HepG2 (cell line): Measurements from ENCODE around the gene CLEC7A. TPM values are rescaled to one million over a fixed set of nuclear protein-coding genes. Genes with fewer than 3 reads are reported as not detected.

ENCODE experiments used
- ATAC-seq: fragments of 200-7000 bp; cut with Tn5 transposase; 3 replicates; pipeline ENCODE4 v1.9.1; 2020; ENCODE audit warnings: mild to moderate bottlenecking, moderate library complexity
- BruUV-seq: library from RNA; stranded (reverse); fragments of 400-500 nt; replicated peaks from 2 replicates; lab custom pipeline; 2021; lab: Mats Ljungman, UMichigan
- CTCF ChIA-PET: fragments of 300-600 bp; formaldehyde crosslinking; extraction: SDS; loops from one replicate; lab custom pipeline; 2021; ENCODE audit warnings: low total read pairs, inconsistent platforms, low intra/inter-chr PET ratio; lab: Yijun Ruan, JAX
- POLR2A ChIA-PET: fragments of 350-600 bp; sonication (Branson Sonifier 250); formaldehyde crosslinking; loops from one replicate; lab custom pipeline; 2020; ENCODE audit warnings: antibody characterized with exemption, inconsistent platforms; lab: Yijun Ruan, JAX
- DNase-seq: peaks from one replicate; pipeline ENCODE4 v3.0.0-alpha.2; 2015; ENCODE audit warnings: low spot score
- FAIRE-seq: peaks from 3 replicates; lab custom pipeline; 2011; peaks lifted over from hg19 to GRCh38; lab: Jason Lieb, UNC
- H2AFZ ChIP-seq: one replicate; pipeline ENCODE4 v1.6.1; 2011; ENCODE audit warnings: low read length, inconsistent platforms
- H3K27ac ChIP-seq: fragments of 300-600 bp; 3 replicates; pipeline ENCODE4 v1.8.0; 2011; ENCODE audit warnings: mixed run types, mild to moderate bottlenecking, mixed read lengths, low read length, inconsistent platforms; ENCODE audit not compliant: insufficient read depth; ENCODE audit errors: extremely low read length
- H3K27me3 ChIP-seq, 2 experiments: fragments of 200-600 bp in 1 of 2; 2 replicates in 1 of 2; 3 replicates in 1 of 2; pipeline versions ENCODE4 v1.6.0 to v1.8.0; 2011; ENCODE audit warnings: low read length in 2 of 2, mild to moderate bottlenecking in 2 of 2, moderate library complexity in 2 of 2, inconsistent platforms in 1 of 2; ENCODE audit not compliant: insufficient read depth in 2 of 2, control insufficient read depth in 1 of 2
- H3K36me3 ChIP-seq, 2 experiments: fragments of 200-600 bp in 1 of 2; replicated peaks in 1 of 2; 2 replicates in 1 of 2; 3 replicates in 1 of 2; pipeline versions ENCODE4 v1.5.1 to v1.8.0; 2011; ENCODE audit warnings: low read length in 2 of 2, inconsistent platforms in 1 of 2; ENCODE audit not compliant: insufficient read depth in 2 of 2, control insufficient read depth in 1 of 2
- H3K4me1 ChIP-seq: 2 replicates; pipeline ENCODE4 v1.5.1; 2012; ENCODE audit warnings: low read length, inconsistent platforms; ENCODE audit not compliant: insufficient read depth
- H3K4me2 ChIP-seq: 2 replicates; pipeline ENCODE4 v1.6.0; 2011; ENCODE audit warnings: low read depth, low read length, inconsistent platforms
- H3K4me3 ChIP-seq, 3 experiments: fragments of 200-600 bp in 1 of 3; sonication (generic), shearing (Covaris generic) in 1 of 3; replicated peaks in 1 of 3; 2 replicates each; pipeline ENCODE4 v1.5.1; 2011 to 2016; ENCODE audit warnings: low read length in 3 of 3, inconsistent platforms in 2 of 3, low read depth in 2 of 3, mild to moderate bottlenecking in 2 of 3, control low read depth in 1 of 3, mixed read lengths in 1 of 3; ENCODE audit not compliant: insufficient read depth in 1 of 3
- H3K79me2 ChIP-seq: one replicate; pipeline ENCODE4 v1.6.1; 2011; ENCODE audit warnings: low read length, inconsistent platforms; ENCODE audit not compliant: insufficient read depth
- H3K9ac ChIP-seq: 2 replicates; pipeline ENCODE4 v1.6.0; 2011; ENCODE audit warnings: mild to moderate bottlenecking, low read depth, low read length, inconsistent platforms; ENCODE audit not compliant: insufficient read depth
- H3K9me3 ChIP-seq: 2 replicates; pipeline ENCODE4 v1.5.1; 2012; ENCODE audit warnings: mild to moderate bottlenecking, low read length
- H4K20me1 ChIP-seq: 2 replicates; pipeline ENCODE4 v1.6.0; 2011; ENCODE audit warnings: inconsistent platforms, mild to moderate bottlenecking, low read length, moderate library complexity; ENCODE audit not compliant: insufficient read depth
- ETS1 ChIP-seq: sonication (generic); formaldehyde crosslinking; IDR thresholded peaks from 2 replicates; pipeline ENCODE4 v1.4.0; 2020; ENCODE audit warnings: missing genetic modification reagents
- IKZF1 ChIP-seq: fragments of 450-650 bp; IDR thresholded peaks from 2 replicates; pipeline ENCODE4 v1.7.1; 2016
- IRF9 ChIP-seq: sonication (generic); formaldehyde crosslinking; IDR thresholded peaks from 2 replicates; pipeline ENCODE4 v1.8.0; 2022; ENCODE audit warnings: missing genetic modification reagents, mild to moderate bottlenecking, borderline replicate concordance
- ISX ChIP-seq: sonication (generic); formaldehyde crosslinking; conservative IDR thresholded peaks from 2 replicates; pipeline ENCODE4 v1.5.0; 2020; ENCODE audit warnings: missing genetic modification reagents
- RBM22 ChIP-seq: fragments of 200-400 bp; formaldehyde crosslinking; optimal IDR thresholded peaks from 2 replicates; pipeline ENCODE3; 2017; ENCODE audit warnings: mild to moderate bottlenecking, low read length, moderate library complexity
- TCF7 ChIP-seq: sonication (generic); IDR thresholded peaks from 2 replicates; pipeline ENCODE4 v1.6.1; 2016; ENCODE audit warnings: antibody characterized with exemption, low read depth
- ZNF331 ChIP-seq: sonication (generic); formaldehyde crosslinking; IDR thresholded peaks from 2 replicates; pipeline ENCODE4 v1.4.0; 2020; ENCODE audit warnings: missing genetic modification reagents
- WGBS: methylation state at CpG from one replicate; pipeline ENCODE4 v1.1.6; 2017; ENCODE audit warnings: low lambda C conversion rate; 5-methylcytosine and 5-hydroxymethylcytosine counted together
- in situ Hi-C: cut with HindIII; loops from 2 replicates; pipeline ENCODE4 v1.10.0; 2017; ENCODE audit warnings: low pct_unique_long_range_greater_than_20kb; ENCODE audit not compliant: extremely low pct_ligation_motif_present
- intact Hi-C: fragments of 100-400 bp; cut with micrococcal nuclease; formaldehyde crosslinking; loops from one replicate; pipeline ENCODE4 v1.10.0; 2022; ENCODE audit not compliant: unreplicated experiment
- polyA plus RNA-seq, 8 experiments: library from polyadenylated mRNA; depleted of rRNA in 3 of 8; stranded (reverse) in 7 of 8; unstranded in 1 of 8; fragments of >200 nt; fragmentation: Illumina TruSeq in 4 of 8; extraction: Trizol in 4 of 8; gene quantifications; 2 replicates each; pipeline versions ENCODE4 v1.2.1 to v1.2.3, GENCODE V29; 2011 to 2016; ENCODE audit warnings: low read depth in 4 of 8, missing spikeins in 1 of 8, mixed read lengths in 1 of 8; ENCODE audit not compliant: insufficient read depth in 1 of 8
- total RNA-seq, 5 experiments: library from RNA; depleted of rRNA; stranded (reverse); fragments of >200 nt; fragmentation: Illumina TruSeq; extraction: Trizol; gene quantifications; 2 replicates each; pipeline ENCODE4 v1.2.3, GENCODE V29; 2016; ENCODE audit warnings: low read depth in 1 of 5

CLEC7A gene
- total and polyA plus RNA-seq, 2 of the 13 experiments (the other 11 are each of a cell fraction or from before 2014, with no cell fraction given): not detected

GRCh38 chr12:10163084-10163483 lies 33.1 kb upstream of the CLEC7A start (continued):
- TF ChIP-seq TCF7: no peak

- H3K4me1 ChIP-seq: no peaks in the 10 kb centered on the region
- ChIA-PET CTCF (no interaction called here), POLR2A (no interaction called here)
- H3K9ac ChIP-seq: no peak overlapping the region
- H3K9me3 ChIP-seq: no peaks in the 10 kb centered on the region
- BruUV-seq: no TSS peak
- H2AFZ ChIP-seq: no peak overlapping the region
- ATAC-seq (no peak), FAIRE-seq (no peak), DNase-seq (no peak)
- intact Hi-C loops: no loop called here
- no peak overlapping the region for H3K4me3 ChIP-seq
- H3K27me3 ChIP-seq: no peaks in the 10 kb centered on the region
- no peak overlapping the region for H3K4me2 ChIP-seq
- no peaks in the 10 kb centered on the region for H3K79me2 ChIP-seq
- no peaks in the 10 kb centered on the region for H3K36me3 ChIP-seq
- in situ Hi-C loops: no loop called here
- 69% methylated on average over 7 of the region's 7 CpGs for WGBS
- H3K27ac ChIP-seq: no peak overlapping the region
- H4K20me1 ChIP-seq: no peaks in the 10 kb centered on the region
- TF ChIP-seq ZNF331 (CRISPR knock-in tag) (no peak), RBM22 (no peak), IRF9 (CRISPR knock-in tag) (no peak), ETS1 (CRISPR knock-in tag) (no peak), IKZF1 (no peak), ISX (CRISPR knock-in tag) (no peak)
Measured at GRCh38 chr12:10160617-10161385, 30.8 kb upstream of the CLEC7A start.
